Measurements from ENCODE around the gene SLC9A9.

DNA sequence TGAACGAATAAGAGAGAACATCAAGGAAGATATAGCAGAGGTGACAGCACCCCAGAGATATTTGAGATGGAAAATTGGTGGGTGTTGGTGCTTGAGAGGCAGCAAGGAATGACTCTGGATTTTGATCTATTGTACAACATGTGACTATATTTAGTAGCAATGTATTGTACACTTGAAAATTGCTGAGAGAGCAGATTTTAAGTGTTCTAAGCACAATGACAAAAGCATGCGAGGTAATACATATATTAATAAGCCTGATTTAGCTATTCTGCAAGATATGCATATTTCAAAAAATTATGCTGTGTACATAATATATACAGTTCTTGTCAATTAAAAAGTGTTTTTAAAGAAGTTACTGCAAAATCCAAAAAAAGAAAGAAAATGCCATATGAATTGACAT, 194.3 kb downstream of the SLC9A9 start:
- TF ChIP-seq CTCF (conservative IDR thresholded peaks at IDR 0.05; ENCODE audit: low read depth, low read length) (no peak), EZH2 (IDR thresholded peaks at IDR 0.05; ENCODE audit: borderline replicate concordance, low read depth, low read length, poor library complexity, severe bottlenecking) (no peak)
